GM04504 (cell line): ENCODE results near the gene PSMD8.
"Not testable (repeated sequence)": the region's sequence is repeated elsewhere in the genome, so short reads cannot be mapped to it uniquely, and the experiment has no call there.

Source experiments
- DNase-seq: peaks from one replicate; pipeline ENCODE4 v3.0.0-alpha.2; 2012; ENCODE audit warnings: low read depth

Gene PSMD8

GRCh38 chr19:38387550-38388348 lies 13.4 kb downstream of the PSMD8 start, which contains the start of gene GGN:
TSS of gene GGN (minus strand) at chr19:38388034. CDS start at chr19:38387261, 773 bp downstream.
- peak; percentile 77 for DNase-seq

- no peak for DNase-seq
Measured at GRCh38 chr19:38388349-38389100, 14.2 kb downstream of the PSMD8 start, which contains the start of gene SPRED3. TSS of gene SPRED3 (plus strand) at chr19:38388697. CDS start at chr19:38390303, 1,606 bp downstream.

GRCh38 chr19:38389101-38389925 lies 14.9 kb downstream of the PSMD8 start:
- peak; percentile 66 for DNase-seq

- DNase-seq = no peak
Measured at GRCh38 chr19:38389957-38390924, 15.9 kb downstream of the PSMD8 start.

- no peak for DNase-seq
Measured at GRCh38 chr19:38391911-38392464, 17.6 kb downstream of the PSMD8 start.

GRCh38 chr19:38392707-38393308 lies 18.4 kb downstream of the PSMD8 start:
- DNase-seq = no peak

GRCh38 chr19:38394488-38394887 lies 20.1 kb downstream of the PSMD8 start:
- no peak for DNase-seq

DNA sequence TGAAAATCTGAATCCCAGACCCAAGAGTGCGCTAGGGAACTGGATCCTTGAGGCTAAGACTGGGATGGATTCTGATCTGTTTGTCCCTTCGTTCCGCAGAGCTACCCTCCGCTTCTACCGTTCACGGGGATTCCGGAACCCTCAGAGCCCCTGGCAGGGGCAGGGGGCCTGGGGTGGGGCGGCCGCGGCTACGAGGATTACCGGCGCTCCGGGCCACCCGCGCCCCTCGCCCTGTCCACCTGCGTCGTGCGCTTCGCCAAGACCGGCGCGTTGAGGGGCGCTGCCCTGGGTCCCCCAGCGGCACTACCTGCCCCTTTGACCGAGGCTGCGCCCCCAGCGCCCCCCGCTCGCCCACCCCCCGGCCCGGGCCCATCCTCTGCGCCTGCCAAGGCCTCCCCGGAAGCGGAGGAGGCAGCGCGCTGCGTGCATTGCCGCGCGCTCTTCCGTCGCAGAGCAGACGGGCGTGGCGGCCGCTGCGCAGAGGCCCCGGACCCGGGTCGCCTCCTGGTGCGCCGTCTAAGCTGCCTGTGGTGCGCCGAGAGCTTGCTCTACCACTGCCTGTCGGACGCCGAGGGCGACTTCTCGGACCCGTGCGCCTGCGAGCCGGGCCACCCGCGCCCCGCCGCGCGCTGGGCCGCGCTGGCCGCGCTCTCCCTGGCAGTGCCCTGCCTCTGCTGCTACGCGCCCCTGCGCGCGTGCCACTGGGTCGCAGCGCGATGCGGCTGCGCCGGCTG lies 21.2 kb downstream of the PSMD8 start:
- no peak for DNase-seq

- no peak for DNase-seq
Measured at GRCh38 chr19:38399081-38399480, 24.7 kb downstream of the PSMD8 start.

DNA sequence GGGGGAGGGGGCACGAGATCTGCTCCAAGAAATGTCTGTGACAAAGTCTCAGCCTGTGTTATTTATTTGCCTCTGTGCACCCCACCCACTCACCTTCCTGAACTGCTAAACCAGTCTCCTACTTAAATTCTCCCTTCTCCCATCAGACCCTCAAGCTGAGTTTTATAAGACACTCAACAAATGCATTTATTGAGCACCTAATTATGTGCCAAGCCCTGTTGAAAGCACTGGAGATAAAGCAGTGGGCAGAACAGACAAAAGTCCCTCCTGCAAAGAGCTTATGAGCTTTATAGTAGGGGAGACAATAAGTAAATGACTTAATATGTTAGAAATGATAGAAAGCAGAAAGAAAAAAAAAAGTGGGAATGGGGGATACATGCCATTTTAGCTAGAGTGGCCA lies 25.2 kb downstream of the PSMD8 start:
- DNase-seq = no peak

DNA sequence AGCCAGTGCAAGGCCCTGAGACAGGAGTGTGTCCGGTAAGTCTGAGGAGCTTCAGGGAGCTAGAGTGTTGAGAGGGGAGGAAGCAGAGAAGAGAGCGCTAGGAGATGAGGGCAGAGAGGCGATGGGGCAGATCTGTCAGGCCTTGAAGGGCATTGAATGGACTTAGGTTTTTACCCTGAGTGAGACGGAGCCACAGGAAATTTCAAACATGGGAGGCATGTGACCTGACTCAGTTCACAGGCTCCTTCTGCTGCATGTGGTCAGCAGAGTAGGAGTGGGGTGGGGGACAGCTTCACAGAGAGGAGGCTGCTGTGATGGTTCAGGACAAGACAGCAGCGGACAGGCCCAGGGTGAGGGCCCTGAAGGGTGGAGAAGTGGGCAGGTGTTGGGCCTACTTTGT lies 26.0 kb downstream of the PSMD8 start:
- no peak for DNase-seq

GRCh38 chr19:38401148-38401547 lies 26.8 kb downstream of the PSMD8 start:
- DNase-seq = no peak

DNA sequence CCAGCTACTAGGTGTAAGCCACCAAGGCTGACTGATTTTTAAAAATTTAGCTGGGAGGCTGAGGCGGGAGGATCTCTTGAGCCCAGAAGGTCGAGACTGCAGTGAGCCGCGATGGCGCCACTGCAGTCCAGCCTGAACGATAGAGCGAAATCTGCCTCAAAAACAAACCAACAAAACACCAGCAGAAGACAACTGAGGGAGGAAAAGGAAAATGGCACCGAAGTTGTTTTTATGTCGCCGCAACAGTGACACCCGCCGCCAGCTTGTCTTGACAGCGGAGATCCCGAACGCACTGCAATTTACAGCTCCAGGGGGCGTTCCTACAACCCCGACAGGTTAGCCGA lies 28.2 kb downstream of the PSMD8 start:
- no peak for DNase-seq

DNA sequence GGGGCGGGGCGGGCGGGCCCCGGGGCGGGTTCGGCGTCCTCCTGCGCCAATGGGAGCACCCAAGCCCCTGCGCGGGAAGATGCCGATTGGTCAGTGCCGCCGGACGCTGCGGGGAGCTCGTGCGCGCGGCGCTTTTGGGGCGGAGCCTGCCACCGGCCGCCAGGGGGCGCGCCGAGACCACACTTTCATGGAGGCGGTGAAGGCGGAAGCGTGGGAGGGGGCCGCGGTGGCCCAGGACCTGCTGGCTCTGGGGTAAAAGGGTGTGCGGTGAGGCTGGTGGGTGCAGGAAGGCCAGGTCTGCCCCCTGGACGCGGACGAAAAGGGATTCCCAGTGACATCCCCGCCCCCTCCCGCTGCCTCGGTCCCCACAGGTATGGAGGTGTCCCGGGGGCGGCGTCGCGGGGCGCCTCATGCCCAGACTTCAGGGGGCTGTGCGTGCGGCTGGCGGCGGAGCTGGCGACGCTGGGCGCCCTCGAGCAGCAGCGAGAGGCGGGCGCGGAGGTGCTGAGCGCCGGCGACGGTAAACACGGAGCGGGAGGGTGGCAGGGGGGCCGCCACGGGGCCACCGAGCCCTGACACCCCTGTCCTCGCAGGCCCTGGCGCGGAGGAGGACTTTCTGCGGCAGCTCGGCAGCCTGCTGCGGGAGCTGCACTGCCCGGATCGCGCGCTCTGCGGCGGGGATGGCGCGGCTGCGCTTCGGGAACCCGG lies 28.8 kb downstream of the PSMD8 start, which contains the start of gene FAM98C:
Gene FAM98C, plus strand, starts transcription at position 127 of the 708 bp plus-strand sequence. Its CDS starts 61 bp downstream, at position 188.
- peak; percentile 93 for DNase-seq

DNA sequence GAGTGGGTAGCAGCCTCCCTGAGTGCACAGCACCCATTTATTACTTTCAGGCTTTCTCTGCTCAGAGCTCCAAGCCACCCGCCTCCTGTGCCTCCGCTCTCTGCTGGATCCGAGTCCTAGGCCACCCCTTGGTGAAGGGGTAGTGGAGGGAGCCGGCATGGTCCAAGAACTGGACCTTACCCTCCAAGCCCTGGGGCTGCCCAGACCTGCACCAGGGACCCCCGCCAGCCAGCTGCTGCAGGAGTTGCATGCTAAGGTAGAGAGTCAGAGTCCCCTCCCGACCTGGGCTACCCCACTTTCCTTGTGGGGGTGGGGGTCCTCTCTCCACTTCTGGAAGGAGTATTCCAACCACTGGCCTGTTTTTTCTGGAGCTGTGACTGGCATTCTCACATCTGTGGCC lies 30.5 kb downstream of the PSMD8 start:
- no peak for DNase-seq

DNA sequence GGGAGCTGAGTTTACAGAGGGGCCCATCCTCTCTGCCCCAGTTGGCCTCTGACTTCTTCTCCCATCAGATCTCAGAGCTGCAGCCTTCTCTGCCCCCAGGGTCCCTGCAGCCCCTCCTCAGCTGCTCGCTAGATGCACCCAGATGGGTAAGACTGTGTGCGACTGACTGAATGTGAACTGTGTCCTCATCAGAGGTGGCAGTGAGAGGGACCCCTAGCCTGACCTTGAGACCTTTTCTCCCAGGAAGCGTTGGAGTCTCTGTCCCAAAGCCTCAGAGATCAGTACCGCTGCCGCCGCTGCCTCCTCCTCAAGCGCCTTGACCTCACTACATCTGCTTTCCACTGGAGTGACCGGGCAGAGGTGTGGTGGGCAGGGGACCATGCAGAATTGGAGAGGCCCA lies 30.9 kb downstream of the PSMD8 start:
- DNase-seq = no peak

- no peak for DNase-seq
Measured at GRCh38 chr19:38409631-38410133, 35.3 kb downstream of the PSMD8 start.

DNA sequence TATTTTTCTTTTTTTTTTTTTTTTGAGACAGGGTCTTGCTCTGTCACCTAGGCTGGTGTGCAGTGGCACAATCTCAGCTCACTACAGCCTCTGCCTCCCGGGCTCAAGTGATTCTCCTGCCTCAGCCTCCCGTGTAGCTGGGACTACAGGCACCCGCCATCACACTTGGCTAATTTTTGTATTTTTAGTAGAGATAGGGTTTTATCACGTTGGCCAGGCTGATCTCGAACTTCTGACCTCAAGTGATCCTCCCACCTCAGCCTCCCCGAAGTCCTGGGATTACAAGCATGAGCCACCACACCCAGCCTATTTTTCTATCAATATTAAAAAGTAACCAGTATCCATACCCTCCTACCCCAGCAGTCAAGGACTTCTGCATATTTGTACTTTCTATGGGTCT lies 36.0 kb downstream of the PSMD8 start:
- not testable (repeated sequence) for DNase-seq
